ENCODE data around the gene ANO6.

Gene ANO6

DNA sequence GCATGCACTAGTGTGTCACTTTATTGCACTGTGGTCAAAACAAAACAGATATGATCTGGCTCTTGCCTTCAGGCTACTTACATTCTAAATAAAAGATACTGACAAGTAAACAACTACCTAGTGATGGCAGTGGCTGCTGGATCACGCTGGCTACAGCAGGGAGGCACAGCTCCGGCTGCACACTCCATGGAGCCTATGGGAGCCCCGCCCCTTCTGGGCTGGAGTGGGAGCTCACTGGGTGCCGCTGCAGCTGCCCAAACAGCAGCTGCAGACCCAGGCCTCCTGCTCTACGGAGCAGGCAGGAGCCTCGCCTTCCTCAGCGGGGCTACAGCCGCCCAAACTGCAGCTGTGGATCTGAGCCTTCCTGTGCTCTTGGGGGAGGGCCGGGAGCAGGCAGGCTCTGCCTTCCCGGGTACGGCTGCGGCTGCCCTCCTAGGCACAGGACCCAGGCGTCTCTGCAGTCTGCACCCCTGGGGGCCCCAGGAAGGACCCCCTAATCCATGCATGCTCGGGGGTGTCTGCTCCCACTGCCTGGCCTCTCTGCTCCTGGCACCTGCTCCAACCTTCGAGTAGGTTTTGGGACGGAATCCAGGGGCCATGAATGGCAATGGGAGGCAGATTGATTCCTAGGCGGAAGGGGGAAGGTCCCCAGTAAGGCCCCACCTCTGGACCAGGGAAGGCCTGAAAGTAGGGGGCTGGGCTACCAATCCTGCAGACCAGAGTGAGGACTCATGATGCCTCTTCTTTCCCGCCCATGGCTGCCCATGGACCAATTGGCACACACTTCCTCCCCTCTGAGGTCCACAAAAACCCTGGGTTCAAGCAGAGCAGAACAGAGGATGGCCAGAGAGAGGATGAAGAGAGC is 253.1 kb downstream of the ANO6 start:
- DNase-seq, result no peak

DNA sequence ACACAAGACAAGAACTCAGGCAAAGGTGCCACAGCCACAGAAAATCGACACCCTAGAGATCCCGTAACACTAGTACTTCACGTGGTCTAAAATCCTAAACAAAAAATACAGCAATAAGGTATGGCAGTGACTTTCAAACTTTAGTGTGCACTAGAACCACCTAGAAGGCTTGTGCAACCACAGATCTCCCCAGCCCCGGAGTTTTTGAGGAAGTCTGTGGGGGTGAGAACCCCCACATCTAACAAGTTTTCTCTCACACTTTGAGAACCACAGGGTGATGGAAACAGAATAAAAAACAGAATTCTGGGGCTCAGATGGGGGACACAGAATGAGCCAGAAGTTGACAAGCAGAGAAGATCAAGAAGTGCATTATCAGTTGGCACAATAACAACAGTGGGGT is 254.0 kb downstream of the ANO6 start:
- DNase-seq, result peak; percentile 7

DNA sequence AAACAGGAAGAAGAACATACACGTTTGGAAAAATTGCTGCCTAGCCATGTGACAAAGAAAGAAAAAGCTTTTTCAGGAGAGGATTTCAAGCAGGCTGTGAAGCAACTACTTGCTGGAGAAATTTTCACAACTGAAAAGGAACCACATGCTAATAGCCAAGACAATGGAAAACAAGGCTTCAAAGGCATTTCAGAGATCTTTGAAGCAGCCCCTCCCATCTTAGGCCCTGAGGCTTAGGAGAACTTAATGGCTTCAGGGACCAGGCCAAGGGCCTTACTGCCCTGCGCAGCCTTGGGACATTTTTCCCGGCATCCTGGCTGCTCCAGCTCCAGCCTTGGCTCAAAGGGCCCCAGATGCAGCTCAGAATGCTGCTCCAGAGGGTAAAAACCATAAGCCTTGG is 257.7 kb downstream of the ANO6 start:
- no peak for DNase-seq

DNA sequence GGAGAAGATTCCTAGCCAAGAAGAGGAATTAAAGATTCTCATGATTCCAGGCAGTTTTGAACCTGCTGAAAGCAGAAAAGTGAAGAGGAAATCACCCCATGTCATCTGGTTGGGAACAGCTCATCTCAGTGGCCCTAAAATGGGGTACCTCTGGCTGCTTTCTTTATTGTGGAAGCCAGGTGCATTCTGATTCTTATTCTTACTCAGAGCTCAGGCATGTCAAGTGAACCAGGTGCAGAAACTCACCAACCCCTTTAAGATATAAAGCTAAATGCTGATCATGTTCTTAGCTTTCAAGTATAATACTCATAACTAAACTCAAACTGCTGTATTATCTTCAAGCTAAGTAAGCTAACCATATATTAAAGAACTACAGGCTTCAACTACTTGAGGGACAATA is 259.7 kb downstream of the ANO6 start:
- no peak for DNase-seq

DNA sequence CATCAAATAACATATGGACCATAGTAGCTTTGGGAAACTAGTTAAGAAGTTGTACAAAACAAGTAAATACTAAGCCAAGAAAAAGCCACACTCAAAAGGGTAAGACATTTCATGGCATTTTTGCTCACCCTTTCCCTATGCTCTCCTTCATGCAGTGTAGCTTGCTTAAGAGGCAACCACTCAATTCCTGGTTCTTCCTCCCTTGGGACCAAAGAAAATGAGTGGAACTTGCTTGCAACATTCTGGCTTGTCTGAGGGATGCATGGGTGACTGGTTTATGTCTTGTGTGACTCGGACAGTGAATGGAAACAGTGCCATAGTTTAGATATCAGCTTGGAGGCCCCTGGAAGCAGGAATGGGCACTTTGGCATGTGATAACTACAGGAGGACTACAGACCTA is 261.6 kb downstream of the ANO6 start:
- no peak for DNase-seq

DNA sequence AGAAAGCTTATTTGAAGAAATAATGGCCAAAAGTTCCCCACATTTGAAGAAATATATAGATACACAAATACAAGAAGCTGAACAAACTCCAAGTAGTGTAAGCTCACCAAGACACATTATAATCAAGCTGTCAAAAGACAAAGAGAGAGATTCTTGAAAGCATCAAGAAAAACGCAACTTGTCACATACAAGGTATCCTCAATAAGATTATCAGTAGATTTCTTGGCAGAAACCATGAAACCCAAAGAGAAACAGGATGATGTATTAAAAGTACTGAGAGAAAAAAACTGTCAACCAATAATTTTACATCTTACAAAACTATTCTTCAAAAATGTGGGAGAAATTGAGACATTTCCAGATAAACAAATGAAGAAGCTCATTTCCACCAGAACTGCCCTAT is 263.0 kb downstream of the ANO6 start:
- no peak for DNase-seq

DNA sequence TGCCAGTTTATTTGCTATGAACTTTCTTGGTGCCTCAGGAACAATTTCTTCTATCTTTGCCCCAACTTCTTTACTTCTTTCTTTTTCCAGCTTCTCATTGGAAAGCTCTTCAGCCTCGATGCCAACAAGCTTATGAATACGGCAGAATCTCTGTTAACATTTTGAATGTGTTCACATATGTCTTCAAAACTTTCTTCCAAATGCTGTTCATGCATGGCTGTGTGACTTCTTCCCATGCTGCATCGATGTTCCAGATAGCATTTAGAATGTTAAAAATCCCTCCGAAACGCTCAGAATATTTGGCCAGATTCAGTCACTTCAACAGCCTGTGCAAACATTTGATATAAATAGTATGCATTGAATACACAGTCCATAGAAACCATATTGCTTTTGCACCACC is 265.9 kb downstream of the ANO6 start:
- DNase-seq, result no peak

DNA sequence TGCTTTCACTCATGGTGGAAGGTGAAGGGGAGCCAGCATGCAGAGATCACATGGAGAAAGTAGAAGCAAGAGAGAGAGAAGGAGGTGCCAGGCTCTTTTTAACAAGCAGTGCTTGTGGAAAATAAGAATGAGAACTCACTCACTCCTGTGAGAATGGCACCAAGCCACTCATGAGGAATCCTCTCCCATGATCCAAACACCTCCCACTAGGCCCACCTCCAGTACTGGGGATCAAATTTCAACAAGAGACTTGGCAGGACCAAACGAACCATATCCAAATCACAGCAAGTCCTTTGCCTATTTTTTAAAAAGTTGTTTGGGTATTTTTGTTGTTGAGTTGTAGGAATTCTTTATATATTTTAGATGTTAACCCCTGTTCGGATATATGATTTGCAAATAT is 267.7 kb downstream of the ANO6 start:
- no peak for DNase-seq

All from central memory CD4-positive, alpha-beta T cell (primary cell).